ENCODE measurements around the gene SPART.
A peak's percentile ranks its signal among the peaks of the same experiment; 100 is the strongest.
"Not testable (repeated sequence)": the region's sequence is repeated elsewhere in the genome, so short reads cannot be mapped to it uniquely, and the experiment has no call there.

Gene SPART

GRCh38 chr13:36310417-36311108, 35.6 kb downstream of the SPART start:
- no peak for DNase-seq

DNA sequence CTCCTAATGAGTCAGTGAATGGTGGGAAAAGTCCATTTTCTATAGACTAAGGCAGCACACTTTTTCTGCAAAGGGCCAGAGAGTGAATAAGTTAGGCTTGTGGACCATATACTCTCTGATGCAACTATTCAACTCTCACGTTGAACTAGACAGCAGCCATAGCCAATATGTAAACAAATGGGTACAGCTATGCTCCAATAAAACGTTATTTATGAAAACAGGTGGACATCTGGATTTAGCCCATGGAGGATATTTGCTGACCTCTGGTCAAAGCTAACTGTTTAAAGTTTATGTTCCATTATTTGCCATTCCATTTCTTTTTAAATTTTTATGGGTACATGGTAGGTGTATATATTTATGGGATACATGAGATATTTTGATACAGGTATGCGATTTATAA, 43.9 kb downstream of the SPART start:
- DNase-seq = no peak

DNA sequence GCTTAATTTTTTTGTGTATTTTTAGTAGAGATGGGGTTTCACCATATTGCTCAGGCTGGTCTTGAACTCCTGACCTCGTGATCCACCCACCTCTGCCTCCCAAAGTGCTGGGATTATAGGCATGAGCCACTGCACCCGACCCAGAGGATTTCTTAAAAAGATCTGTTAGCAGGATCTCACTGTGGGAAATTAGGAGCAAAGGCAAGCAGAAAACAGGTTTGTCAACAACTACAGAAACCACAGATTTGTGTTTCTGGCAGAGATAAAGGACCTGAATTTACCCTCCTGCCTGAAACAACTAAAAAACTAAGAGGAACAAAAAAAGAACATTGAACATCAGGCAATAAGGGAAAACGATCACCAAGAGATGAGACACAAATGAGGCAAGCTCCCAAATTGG, 46.7 kb downstream of the SPART start:
- DNase-seq = not testable (repeated sequence)

- no peak for DNase-seq
These were observed 47.6 kb downstream of the SPART start for GRCh38 chr13:36298535-36299068.

- peak; percentile 73 for DNase-seq
These were observed 48.5 kb downstream of the SPART start, which contains the start of gene CCDC169 for GRCh38 chr13:36297366-36298338. TSS of gene CCDC169 (minus strand) at chr13:36297814. CDS start at chr13:36297719, 95 bp downstream.

GRCh38 chr13:36294096-36294495, 52.1 kb downstream of the SPART start:
- no peak for DNase-seq

DNA sequence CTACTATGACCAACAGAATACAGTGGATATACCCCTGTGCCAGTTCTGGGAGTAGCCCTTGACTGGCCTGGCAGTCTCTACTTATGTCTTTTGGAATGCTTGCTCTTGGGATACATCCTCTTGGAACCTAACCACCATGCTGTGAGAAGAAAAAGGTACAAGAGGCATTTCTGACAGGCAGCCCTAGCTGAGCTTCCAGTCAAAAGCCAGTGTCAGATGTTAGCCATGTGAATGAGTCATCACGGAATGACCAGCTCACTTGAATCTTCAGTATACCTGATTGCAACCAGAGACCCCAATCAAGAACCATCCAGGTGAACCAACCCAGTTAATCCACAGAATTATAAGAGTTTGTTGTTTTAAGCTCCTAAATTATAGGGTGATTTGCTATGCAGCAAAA, 52.7 kb downstream of the SPART start:
- peak; percentile 11 for DNase-seq

DNA sequence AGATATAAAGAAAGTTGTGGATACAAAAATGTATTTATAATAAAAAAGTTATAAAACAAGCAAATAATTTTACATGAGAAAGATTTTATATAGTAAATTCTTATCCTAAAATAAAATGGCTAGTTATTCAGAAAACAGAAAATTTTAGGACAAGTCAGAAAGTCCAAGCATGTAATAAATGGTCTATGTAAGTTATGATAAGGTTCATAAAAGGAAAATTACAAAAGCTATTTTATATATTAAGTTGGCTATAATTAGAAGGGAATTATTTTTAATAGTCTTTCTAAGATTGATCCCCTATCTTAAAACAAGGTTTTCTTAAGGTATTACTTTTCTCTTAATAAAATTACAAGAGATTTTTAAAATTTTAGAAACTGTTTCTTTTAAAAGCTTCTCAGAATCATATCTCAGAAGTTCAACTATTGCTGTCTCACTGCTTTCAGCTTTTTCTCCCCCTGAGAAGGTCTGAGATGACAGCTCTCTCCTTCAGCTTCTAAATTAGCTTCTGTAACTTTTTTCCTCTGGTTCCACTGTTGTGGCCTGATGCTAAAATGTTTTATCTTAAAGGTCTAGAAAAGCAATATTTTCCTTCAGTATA, 57.3 kb downstream of the SPART start:
- peak; percentile 38 for DNase-seq

- peak; percentile 40 for DNase-seq
These were observed 60.2 kb downstream of the SPART start for GRCh38 chr13:36286006-36286405.

DNA sequence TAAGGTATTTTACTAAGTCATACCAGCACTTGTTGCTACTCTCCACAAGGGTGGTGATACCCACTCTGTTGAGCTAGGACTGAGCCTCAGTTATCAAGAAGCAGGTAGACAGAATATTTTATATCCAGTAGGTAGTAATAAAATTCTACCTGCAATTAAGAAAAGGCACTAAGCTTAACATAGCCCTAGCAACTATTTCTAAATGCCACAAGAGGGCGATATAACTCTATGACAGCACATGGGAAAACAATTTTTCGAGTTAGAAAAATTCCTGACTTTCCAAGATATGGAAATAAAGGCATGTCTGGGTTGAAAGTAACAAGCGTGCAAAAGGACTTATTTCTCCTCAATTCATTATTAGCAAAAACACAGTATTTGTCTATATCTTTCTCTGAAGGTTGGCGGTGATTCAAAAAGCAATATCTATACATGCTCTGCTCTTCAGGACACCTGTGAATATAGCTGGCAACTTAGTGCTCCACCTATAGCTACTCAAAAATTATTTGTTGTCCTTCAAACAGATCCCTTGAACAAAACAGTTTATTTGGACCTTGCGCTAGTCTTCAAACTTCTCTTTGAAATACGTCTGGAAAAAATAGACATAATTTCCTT, 63.3 kb downstream of the SPART start:
- peak; percentile 73 for DNase-seq

DNA sequence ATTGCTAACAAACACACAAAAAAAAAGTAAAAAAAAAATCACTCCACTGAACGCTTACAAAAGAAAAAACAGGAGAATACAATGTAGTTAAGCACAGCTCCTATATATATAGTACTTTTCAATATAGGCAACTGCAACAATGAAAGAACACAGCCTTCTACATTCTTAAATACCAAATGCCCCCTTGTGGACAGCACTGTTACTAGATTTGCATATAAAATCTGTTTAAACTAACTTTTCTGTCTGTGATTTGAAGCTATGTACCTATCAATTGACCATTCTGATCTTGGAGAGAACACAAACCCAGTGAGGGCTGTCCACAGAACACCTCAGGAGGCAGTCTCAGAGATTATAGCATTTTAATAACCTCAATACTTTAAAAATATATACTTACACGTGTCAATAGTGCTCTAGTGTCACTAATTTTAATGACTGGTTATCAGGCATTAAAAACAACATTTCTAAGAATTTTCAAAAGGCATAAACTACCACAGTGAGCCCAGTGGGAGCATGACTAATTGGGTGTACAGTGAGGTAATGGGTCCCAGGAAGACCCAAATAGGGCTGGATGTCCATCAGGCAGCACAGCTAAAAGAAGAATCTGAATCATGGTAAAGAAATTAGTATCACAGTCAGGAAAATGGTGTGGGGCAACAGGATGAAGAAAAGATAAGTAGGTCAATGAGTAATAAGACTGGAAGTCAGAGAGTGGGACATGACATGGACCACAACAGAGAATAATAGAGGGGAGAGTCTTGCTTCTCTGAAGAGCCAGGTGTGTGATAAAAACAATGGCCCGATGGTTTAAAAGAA, 70.8 kb downstream of the SPART start:
- peak; percentile 89 for DNase-seq

DNA sequence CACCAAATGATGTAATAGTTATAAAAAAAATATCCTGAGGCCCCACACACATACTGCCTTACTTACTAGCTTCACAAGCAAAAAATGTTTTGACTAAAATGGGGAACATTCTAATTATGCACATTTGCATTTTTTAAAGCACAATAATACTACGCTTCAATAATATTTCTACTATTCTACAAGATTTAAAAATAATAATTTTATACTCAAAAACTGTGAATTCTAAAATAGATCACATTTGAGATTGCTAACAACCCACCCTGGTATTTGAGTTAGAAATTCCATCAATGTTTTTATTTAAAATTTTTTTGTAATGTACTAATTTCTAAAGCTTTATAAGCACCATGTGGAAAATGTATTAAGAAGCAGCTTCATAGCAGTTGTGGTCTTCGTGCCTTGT, 72.8 kb downstream of the SPART start:
- DNase-seq = no peak

- DNase-seq = no peak
These were observed 84.2 kb downstream of the SPART start for GRCh38 chr13:36261976-36262375.

DNA sequence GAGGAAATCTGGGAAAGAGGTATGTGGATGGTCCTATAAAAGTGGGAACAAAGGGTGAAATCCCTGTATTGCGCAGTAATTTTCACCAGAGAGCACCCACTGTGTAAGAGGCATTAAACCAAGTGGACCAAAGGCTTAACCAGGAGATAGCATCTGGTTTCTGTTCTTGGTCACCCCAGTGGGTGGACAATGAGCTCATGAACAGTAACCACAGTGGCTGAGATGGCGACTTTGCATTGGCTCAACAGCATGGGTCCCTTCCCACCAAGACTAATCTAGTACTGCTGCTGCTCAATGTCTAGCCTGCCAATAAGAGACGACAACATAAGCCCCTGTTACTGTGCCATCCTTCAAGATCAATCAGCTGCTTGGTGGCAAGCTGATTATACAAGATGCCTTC, 85.2 kb downstream of the SPART start:
- no peak for DNase-seq

DNA sequence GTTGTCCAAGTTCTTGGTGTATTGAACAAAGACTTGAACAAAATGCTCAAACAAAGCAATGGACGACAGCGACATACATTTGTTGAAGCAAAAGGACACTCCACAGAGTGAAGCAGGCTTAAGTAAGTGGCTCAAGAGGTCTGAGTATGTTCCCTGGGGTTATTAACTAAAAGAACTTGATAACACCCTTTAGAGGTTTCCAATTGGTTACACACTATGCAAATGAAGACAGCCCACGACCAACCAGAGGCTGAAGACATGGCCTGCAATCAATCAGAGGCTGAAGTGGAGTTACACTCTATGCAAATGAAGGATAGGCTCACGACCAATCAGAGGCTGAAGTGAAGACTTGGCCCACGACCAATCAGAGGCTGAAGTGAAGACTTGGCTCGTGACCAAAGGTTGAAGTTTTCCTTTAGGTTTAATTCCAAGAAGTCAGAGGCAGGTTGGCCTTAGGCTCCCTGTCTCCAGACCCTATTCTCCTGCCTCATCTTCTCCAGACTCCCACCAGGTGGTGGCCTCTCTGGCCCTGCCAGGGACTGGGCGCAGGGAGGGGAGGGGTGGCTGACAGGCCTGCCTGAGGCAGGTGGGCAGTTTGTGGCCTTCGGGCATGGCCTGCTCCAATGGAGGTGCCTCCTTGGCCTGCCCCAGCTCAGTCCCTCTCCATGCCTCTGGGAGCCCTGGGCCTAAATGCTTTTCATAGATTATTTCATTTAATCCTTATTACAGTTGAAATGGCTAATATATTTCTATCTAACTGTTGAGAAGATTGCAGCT, 86.6 kb downstream of the SPART start:
- DNase-seq = no peak

GRCh38 chr13:36258831-36259230, 87.4 kb downstream of the SPART start:
- no peak for DNase-seq
